ENCODE measurements around the gene DRC3. TPM values are rescaled to one million over a fixed set of nuclear protein-coding genes. Genes with fewer than 3 reads are reported as not detected.

Gene DRC3
- total and polyA plus RNA-seq, 10 of the 15 experiments (the other 5 are each of a cell fraction or from before 2014, with no cell fraction given), result 0.18 to 2.3 (median 0.60) TPM; not detected in 3

- no peak for FAIRE-seq
- BruUV-seq (replicated peaks), result no TSS peak
- SMC1A ChIA-PET (ENCODE audit: uncharacterized antibody, unreplicated experiment), result interaction anchor here (0.7 to 3.2 kb wide), 4 partner anchors 11 to 35 kb away, joined by 3 to 10 read pairs (median 4); no protein-coding TSS in a partner anchor
- TF ChIP-seq MAX (IDR thresholded peaks at IDR 0.05; ENCODE audit: low read depth, low read length) (no peak), PAX8 (IDR thresholded peaks at IDR 0.05) (no peak), LARP7 (IDR thresholded peaks at IDR 0.05) (no peak), GATAD2B (conservative IDR thresholded peaks at IDR 0.05; ENCODE audit: low read depth) (no peak), REST (IDR thresholded peaks at IDR 0.05; ENCODE audit: low read depth, low read length) (no peak), EZH2 (IDR thresholded peaks at IDR 0.05; ENCODE audit: borderline replicate concordance, control insufficient read depth, low read depth, low read length) (no peak), NR2F1 (conservative IDR thresholded peaks at IDR 0.05) (no peak), PRDM15 (CRISPR knock-in tag; IDR thresholded peaks at IDR 0.05) (no peak), HDAC6 (IDR thresholded peaks at IDR 0.05; ENCODE audit: unreplicated experiment) (no peak), BMI1 (IDR thresholded peaks at IDR 0.05; ENCODE audit: borderline replicate concordance) (no peak), PBX3 (IDR thresholded peaks at IDR 0.05; ENCODE audit: insufficient replicate concordance, low read depth, low read length) (no peak), IKZF2 (IDR thresholded peaks at IDR 0.05) (no peak), SREBF2 (IDR thresholded peaks at IDR 0.05; ENCODE audit: low read length) (no peak), MEF2B (IDR thresholded peaks at IDR 0.05; ENCODE audit: partially characterized antibody, poor library complexity, severe bottlenecking) (no peak), ZNF217 (IDR thresholded peaks at IDR 0.05) (no peak), SUZ12 (IDR thresholded peaks at IDR 0.05; ENCODE audit: unreplicated experiment) (no peak), CHD1 (IDR thresholded peaks at IDR 0.05; ENCODE audit: low read depth, low read length) (no peak)
These were observed 47.8 kb upstream of the DRC3 start for GRCh38 chr17:17924857-17925250.

More at GRCh38 chr17:17924857-17925250, 47.8 kb upstream of the DRC3 start:
- H3K27ac ChIP-seq (ENCODE audit: control insufficient read depth, insufficient read depth), result no peak overlapping the region
- H3K36me3 ChIP-seq (ENCODE audit: control insufficient read depth in 2 of 2, insufficient read depth in 2 of 2, low read length in 1 of 2), result no peaks in the 10 kb centered on the region
- intact Hi-C loops (cut with micrococcal nuclease; ENCODE audit: unreplicated experiment), result no loop called here
- ChIA-PET POLR2A (no interaction called here), CTCF (interaction anchor here (0.8 to 1.5 kb wide), 3 partner anchors 20 to 109 kb away, joined by 3 to 4 read pairs (median 4); no protein-coding TSS in a partner anchor), RAD21 (ENCODE audit: unreplicated experiment) (interaction anchor here (0.6 to 1.5 kb wide), 4 partner anchors 34 to 1586 kb away, joined by 3 to 6 read pairs (median 5); partner anchors contain the start of genes DRC3 and TOM1L2)
- DNase-seq (ENCODE audit: low read depth, low spot score) (no peak), ATAC-seq (no peak)
- H3K4me2 ChIP-seq (ENCODE audit: control insufficient read depth, insufficient read depth), result no peak overlapping the region
- H2AFZ ChIP-seq (ENCODE audit: control insufficient read depth, low read depth, low read length), result no peak overlapping the region
- in situ Hi-C loops (cut with MboI), result loop anchor here (5.0 kb wide), 1 partner anchor 113 kb away; no protein-coding TSS in a partner anchor
- H3K79me2 ChIP-seq (ENCODE audit: control insufficient read depth, insufficient read depth, low read length), result no peaks in the 10 kb centered on the region
- no peak overlapping the region for H3K9ac ChIP-seq (ENCODE audit: control insufficient read depth, insufficient read depth, low read length)
- no peaks in the 10 kb centered on the region for H3K9me3 ChIP-seq (replicated peaks; ENCODE audit: control insufficient read depth, insufficient read depth, low read length)
- no peaks in the 10 kb centered on the region for H3K27me3 ChIP-seq (replicated peaks in 1 of 2; ENCODE audit: control insufficient read depth in 2 of 2, insufficient read depth in 2 of 2, low read length in 1 of 2)
- peaks cover under 1% of the 10 kb centered on the region; the same call in 1 of the 2 replicates for H3K4me1 ChIP-seq (ENCODE audit: control insufficient read depth, insufficient read depth, low read length)
- H3K4me3 ChIP-seq, result no peak overlapping the region
- H4K20me1 ChIP-seq (ENCODE audit: control insufficient read depth, insufficient read depth), result no peaks in the 10 kb centered on the region
